Measurements from ENCODE around the gene NETO2.
"Not testable (repeated sequence)": the region's sequence is repeated elsewhere in the genome, so short reads cannot be mapped to it uniquely, and the experiment has no call there.

The NETO2 gene

GRCh38 chr16:47143677-47144558, at the start of gene NETO2:
NETO2 (minus strand) TSS chr16:47143945; CDS start chr16:47143612, 333 bp downstream.
- peak; percentile 44 for DNase-seq

GRCh38 chr16:47182318-47182717, 38.6 kb upstream of the NETO2 start:
- no peak for DNase-seq

- DNase-seq = not testable (repeated sequence)
Measured at GRCh38 chr16:47181066-47181465, 37.3 kb upstream of the NETO2 start.

GRCh38 chr16:47180073-47180472, 36.3 kb upstream of the NETO2 start:
- DNase-seq = no peak

GRCh38 chr16:47175152-47175551, 31.4 kb upstream of the NETO2 start:
- no peak for DNase-seq

GRCh38 chr16:47162670-47163420, 19.1 kb upstream of the NETO2 start:
- no peak for DNase-seq

GRCh38 chr16:47161464-47161863, 17.7 kb upstream of the NETO2 start:
- DNase-seq = no peak

GRCh38 chr16:47160422-47160821, 16.7 kb upstream of the NETO2 start:
- DNase-seq = no peak

GRCh38 chr16:47158992-47159391, 15.2 kb upstream of the NETO2 start:
- no peak for DNase-seq

- DNase-seq = peak; percentile 10
Measured at GRCh38 chr16:47156680-47157215, 13.0 kb upstream of the NETO2 start.

- not testable (repeated sequence) for DNase-seq
Measured at GRCh38 chr16:47152501-47152900, 8.8 kb upstream of the NETO2 start.

GRCh38 chr16:47150067-47150466, 6.3 kb upstream of the NETO2 start:
- DNase-seq = no peak

GRCh38 chr16:47144559-47144877, 773 bp upstream of the NETO2 start:
- DNase-seq = no peak

GRCh38 chr16:47142821-47143676, 696 bp downstream of the NETO2 start:
- peak; percentile 75 for DNase-seq

GRCh38 chr16:47142486-47142820, 1.3 kb downstream of the NETO2 start:
- peak; percentile 37 for DNase-seq

GRCh38 chr16:47141773-47142485, 1.8 kb downstream of the NETO2 start:
- peak; percentile 78 for DNase-seq

- no peak for DNase-seq
Measured at GRCh38 chr16:47140686-47141085, 3.1 kb downstream of the NETO2 start.

GRCh38 chr16:47139561-47140185, 4.1 kb downstream of the NETO2 start:
- no peak for DNase-seq

GRCh38 chr16:47137925-47138324, 5.8 kb downstream of the NETO2 start:
- DNase-seq = not testable (repeated sequence)

- DNase-seq = peak; percentile 19
Measured at GRCh38 chr16:47136099-47136842, 7.5 kb downstream of the NETO2 start.

GRCh38 chr16:47134550-47134949, 9.2 kb downstream of the NETO2 start:
- no peak for DNase-seq

Measured in fibroblast of skin of right quadriceps (primary cell).